Activated CD8-positive, alpha-beta T cell treated with anti-CD3 and anti-CD28 coated beads for 36 hours (primary cell): ENCODE measurements around the gene ADAMTS17. TPM values are rescaled to one million over a fixed set of nuclear protein-coding genes. Genes with fewer than 3 reads are reported as not detected.

ENCODE experiments used
- ATAC-seq: fragments of 200-7000 bp; cut with Tn5 transposase; one replicate; pipeline ENCODE4 v1.10.0; 2021; ENCODE audit warnings: mild to moderate bottlenecking, moderate library complexity
- CTCF ChIA-PET: fragments of 350-600 bp; sonication (Branson Sonifier 250); formaldehyde crosslinking; loops from one replicate; lab custom pipeline; 2021; ENCODE audit warnings: antibody characterized with exemption; lab: Charles Lee
- POLR2A ChIA-PET: fragments of 350-600 bp; sonication (Branson Sonifier 250); formaldehyde crosslinking; loops from one replicate; lab custom pipeline; 2021; ENCODE audit warnings: antibody characterized with exemption; lab: Charles Lee
- DNase-seq: peaks from one replicate; pipeline ENCODE4 v3.0.0-alpha.2; 2020
- H3K27ac Mint-ChIP-seq: one replicate; pipeline ENCODE4 v1.8.0; 2021; ENCODE audit warnings: mild to moderate bottlenecking, mixed read lengths
- H3K27me3 Mint-ChIP-seq: one replicate; pipeline ENCODE4 v1.8.0; 2021; ENCODE audit warnings: mixed read lengths
- H3K36me3 Mint-ChIP-seq: one replicate; pipeline ENCODE4 v1.8.0; 2021; ENCODE audit warnings: low read depth, mixed read lengths
- H3K4me1 Mint-ChIP-seq: one replicate; pipeline ENCODE4 v1.8.0; 2021; ENCODE audit warnings: low read depth, mixed read lengths
- H3K4me3 Mint-ChIP-seq: one replicate; pipeline ENCODE4 v1.8.0; 2021; ENCODE audit warnings: mild to moderate bottlenecking, moderate library complexity, mixed read lengths
- H3K9me3 Mint-ChIP-seq: one replicate; pipeline ENCODE4 v1.8.0; 2021; ENCODE audit warnings: mixed read lengths
- intact Hi-C: fragments of 100-400 bp; cut with micrococcal nuclease; formaldehyde crosslinking; loops from one replicate; pipeline ENCODE4 v1.10.0; 2022
- total RNA-seq, 2 experiments: library from RNA; stranded (reverse); gene quantifications; one replicate each; pipeline ENCODE4 v1.2.3, GENCODE V29; 2021
- TF ChIP-seq, protein P1 (sequence below): fragments of 200-600 bp; IDR thresholded peaks from one replicate; pipeline ENCODE4 v1.8.0; 2022; ENCODE audit warnings: antibody characterized with exemption, mild to moderate bottlenecking

The ADAMTS17 gene
- total RNA-seq, 2 experiments from 2014 or later = 0.60 to 1.5 TPM

DNA sequence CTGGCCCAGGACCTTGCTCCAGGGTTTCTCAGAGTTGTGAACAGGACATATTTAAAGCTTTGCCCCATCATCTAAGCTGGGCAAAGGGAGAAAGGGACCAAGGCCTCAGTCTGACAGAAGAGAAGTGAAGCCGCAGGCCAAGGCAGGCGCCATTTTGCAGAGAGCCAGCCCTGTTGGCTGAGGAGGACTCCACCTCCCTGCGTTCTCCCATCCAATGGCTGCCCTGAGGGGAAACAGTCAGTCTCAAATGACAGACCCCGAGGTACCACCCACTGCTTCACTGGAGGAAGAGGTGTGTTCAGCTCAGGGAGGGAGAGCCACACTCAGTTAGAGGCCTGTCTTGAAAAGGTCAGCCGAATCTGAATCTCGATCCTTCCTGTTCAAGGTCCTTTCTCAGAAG is 86.1 kb downstream of the ADAMTS17 start:
- ChIA-PET CTCF (no interaction called here), POLR2A (no interaction called here)
- no peak for DNase-seq
- Mint-ChIP-seq H3K4me1 (no peaks in the 10 kb centered on the region), H3K36me3 (peaks cover 1% of the 10 kb centered on the region), H3K9me3 (no peaks in the 10 kb centered on the region), H3K27me3 (no peaks in the 10 kb centered on the region), H3K4me3 (no peak overlapping the region), H3K27ac (no peak overlapping the region)
- ATAC-seq = no peak
- TF ChIP-seq, protein P1, sequence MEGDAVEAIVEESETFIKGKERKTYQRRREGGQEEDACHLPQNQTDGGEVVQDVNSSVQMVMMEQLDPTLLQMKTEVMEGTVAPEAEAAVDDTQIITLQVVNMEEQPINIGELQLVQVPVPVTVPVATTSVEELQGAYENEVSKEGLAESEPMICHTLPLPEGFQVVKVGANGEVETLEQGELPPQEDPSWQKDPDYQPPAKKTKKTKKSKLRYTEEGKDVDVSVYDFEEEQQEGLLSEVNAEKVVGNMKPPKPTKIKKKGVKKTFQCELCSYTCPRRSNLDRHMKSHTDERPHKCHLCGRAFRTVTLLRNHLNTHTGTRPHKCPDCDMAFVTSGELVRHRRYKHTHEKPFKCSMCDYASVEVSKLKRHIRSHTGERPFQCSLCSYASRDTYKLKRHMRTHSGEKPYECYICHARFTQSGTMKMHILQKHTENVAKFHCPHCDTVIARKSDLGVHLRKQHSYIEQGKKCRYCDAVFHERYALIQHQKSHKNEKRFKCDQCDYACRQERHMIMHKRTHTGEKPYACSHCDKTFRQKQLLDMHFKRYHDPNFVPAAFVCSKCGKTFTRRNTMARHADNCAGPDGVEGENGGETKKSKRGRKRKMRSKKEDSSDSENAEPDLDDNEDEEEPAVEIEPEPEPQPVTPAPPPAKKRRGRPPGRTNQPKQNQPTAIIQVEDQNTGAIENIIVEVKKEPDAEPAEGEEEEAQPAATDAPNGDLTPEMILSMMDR = no peak
- intact Hi-C loops = no loop called here

DNA sequence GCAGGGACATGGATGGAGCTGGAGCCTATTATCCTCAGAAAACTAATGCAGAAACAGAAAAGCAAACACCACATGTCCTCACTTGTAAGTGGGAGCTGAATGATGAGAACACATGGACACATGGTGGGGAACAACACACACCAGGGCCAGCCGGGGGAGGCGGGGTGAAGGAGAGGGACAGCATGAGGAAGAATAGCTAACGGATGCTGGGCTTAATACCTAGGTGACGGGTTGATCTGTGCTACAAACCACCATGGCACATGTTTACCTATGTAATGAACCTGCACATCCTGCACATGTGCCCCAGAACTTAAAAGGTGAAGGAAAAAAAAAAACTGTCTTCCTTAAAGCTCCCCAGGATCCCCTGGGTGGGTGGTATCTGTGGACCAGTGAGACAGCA is 87.1 kb downstream of the ADAMTS17 start:
- no peak overlapping the region for H3K4me3 Mint-ChIP-seq
- ATAC-seq (no peak), DNase-seq (no peak)
- no peaks in the 10 kb centered on the region for H3K27me3 Mint-ChIP-seq
- intact Hi-C loops = no loop called here
- no peaks in the 10 kb centered on the region for H3K4me1 Mint-ChIP-seq
- TF ChIP-seq, protein P1 = no peak
- no peak overlapping the region for H3K27ac Mint-ChIP-seq
- peaks cover 1% of the 10 kb centered on the region for H3K36me3 Mint-ChIP-seq
- no peaks in the 10 kb centered on the region for H3K9me3 Mint-ChIP-seq
- POLR2A ChIA-PET = no interaction called here
- CTCF ChIA-PET = no interaction called here

DNA sequence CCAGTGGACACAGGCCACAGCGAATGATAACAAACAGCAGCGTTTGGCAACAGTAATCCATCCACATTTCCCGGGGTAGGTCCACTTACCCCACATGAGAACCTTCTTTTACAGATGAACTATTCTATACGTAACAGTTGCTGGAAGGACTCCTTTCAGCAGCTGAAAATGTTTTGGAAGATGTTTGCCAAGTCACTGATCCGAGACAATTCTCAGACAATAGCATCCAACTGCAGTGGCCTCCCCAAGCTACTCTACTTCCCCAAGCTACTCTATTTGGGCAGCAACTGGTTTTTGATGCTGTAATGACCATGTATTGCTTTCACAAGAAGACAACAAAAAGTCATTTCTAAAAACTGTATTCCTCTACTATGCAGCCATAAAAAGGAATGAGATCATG is 87.5 kb downstream of the ADAMTS17 start:
- no peak overlapping the region for H3K4me3 Mint-ChIP-seq
- DNase-seq = no peak
- ATAC-seq = no peak
- H3K27me3 Mint-ChIP-seq = no peaks in the 10 kb centered on the region
- no peaks in the 10 kb centered on the region for H3K9me3 Mint-ChIP-seq
- ChIA-PET CTCF (no interaction called here), POLR2A (no interaction called here)
- TF ChIP-seq, protein P1 = no peak
- no peak overlapping the region for H3K27ac Mint-ChIP-seq
- H3K36me3 Mint-ChIP-seq = peaks cover 1% of the 10 kb centered on the region
- intact Hi-C loops = no loop called here
- H3K4me1 Mint-ChIP-seq = no peaks in the 10 kb centered on the region

DNA sequence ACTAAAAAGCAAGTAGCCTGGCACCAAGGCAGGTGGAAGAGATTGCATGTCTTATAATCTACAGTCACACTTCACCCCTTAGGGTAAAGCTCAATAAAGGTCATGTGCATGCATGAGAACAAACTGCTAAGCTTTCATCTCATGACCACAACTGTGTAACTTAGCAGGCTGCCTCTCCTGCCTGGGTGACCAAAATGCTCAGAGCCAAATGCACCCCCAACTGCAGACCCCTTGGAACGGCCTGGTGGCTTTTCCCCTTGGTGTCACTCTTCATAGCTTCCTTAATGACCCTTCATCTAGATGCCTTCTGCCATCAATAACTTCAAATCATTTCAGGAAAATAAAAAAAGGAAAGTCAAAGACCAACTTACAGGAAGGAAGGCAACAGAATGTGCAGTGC is 88.1 kb downstream of the ADAMTS17 start:
- DNase-seq = no peak
- Mint-ChIP-seq H3K36me3 (peaks cover 1% of the 10 kb centered on the region), H3K9me3 (no peaks in the 10 kb centered on the region), H3K27me3 (no peaks in the 10 kb centered on the region), H3K27ac (no peak overlapping the region), H3K4me3 (no peak overlapping the region), H3K4me1 (no peaks in the 10 kb centered on the region)
- ChIA-PET POLR2A (no interaction called here), CTCF (no interaction called here)
- intact Hi-C loops = no loop called here
- ATAC-seq = no peak
- TF ChIP-seq, protein P1 = no peak

DNA sequence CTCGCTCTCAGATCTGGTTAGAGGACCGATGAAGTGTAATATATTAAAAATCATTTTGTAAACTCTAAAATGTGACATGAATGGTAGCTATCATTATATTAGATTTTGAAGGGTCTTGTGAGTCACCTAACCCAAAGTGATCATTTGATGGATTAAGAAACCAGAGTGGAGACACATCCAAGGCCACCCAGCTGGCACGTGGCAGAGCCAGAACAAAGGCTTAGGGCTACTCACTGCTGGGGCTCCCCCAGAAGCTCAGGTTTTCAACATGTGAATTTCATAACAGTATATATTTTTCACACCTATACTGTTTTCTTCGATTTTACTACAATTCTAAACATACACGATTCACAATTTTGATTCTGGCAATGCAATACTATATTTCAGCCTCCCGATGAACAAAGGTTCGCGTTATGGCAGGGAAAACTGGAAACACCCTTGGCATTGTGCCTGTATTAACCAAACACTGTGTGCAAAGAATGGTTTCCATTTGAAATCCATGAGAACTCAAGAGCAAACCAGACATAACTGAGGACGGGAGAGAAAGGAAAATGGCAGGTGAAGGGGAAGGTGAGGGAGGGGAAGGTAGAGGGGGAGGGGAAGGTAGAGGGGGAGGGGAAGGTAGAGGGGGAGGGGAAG is 88.9 kb downstream of the ADAMTS17 start:
- H3K4me1 Mint-ChIP-seq = no peaks in the 10 kb centered on the region
- TF ChIP-seq, protein P1 = no peak

More for the DNA sequence above, 88.9 kb downstream of the ADAMTS17 start:
- POLR2A ChIA-PET = no interaction called here
- Mint-ChIP-seq H3K4me3 (no peak overlapping the region), H3K27me3 (no peaks in the 10 kb centered on the region), H3K9me3 (no peaks in the 10 kb centered on the region), H3K36me3 (no peaks in the 10 kb centered on the region), H3K27ac (no peak overlapping the region)
- intact Hi-C loops = no loop called here
- DNase-seq (no peak), ATAC-seq (no peak)
- CTCF ChIA-PET = no interaction called here
